Measurements from ENCODE around the gene TMEM14A. TPM values are rescaled to one million over a fixed set of nuclear protein-coding genes. Genes with fewer than 3 reads are reported as not detected.

The TMEM14A gene
- total and polyA plus RNA-seq, 9 of the 15 experiments (the other 6 are each of a cell fraction or from before 2014, with no cell fraction given): 3.5 to 43.3 (median 8.5) TPM

GRCh38 chr6:52670502-52671409 is at the start of gene TMEM14A (continued):
- TF ChIP-seq ZFP1 (CRISPR knock-in tag; IDR thresholded peaks at IDR 0.05): no peak
- TF ChIP-seq BHLHE40 (IDR thresholded peaks at IDR 0.05; ENCODE audit: low read length): 0 out of 2 replicates have a peak, but pooled peaks have one; percentile 12
- TF ChIP-seq MYC (IDR thresholded peaks at IDR 0.05; ENCODE audit: low read depth, low read length): peak; percentile 30; the same call in 1 of the 2 replicates
- no peak for TF ChIP-seq MYC (CRISPR knock-in tag; IDR thresholded peaks at IDR 0.05; ENCODE audit: borderline replicate concordance, low read depth)
- peak; percentile 74 for TF ChIP-seq ZKSCAN1 (IDR thresholded peaks at IDR 0.05; ENCODE audit: low read depth, low read length)
- TF ChIP-seq PHF20 (IDR thresholded peaks at IDR 0.05; ENCODE audit: partially characterized antibody): peak; percentile 68
- TF ChIP-seq POLR2A (conservative IDR thresholded peaks at IDR 0.05): peak; percentile 74
- TF ChIP-seq NFE2 (IDR thresholded peaks at IDR 0.05; ENCODE audit: low read depth): no peak
- TF ChIP-seq STAT5A (IDR thresholded peaks at IDR 0.05; ENCODE audit: borderline replicate concordance, low read length): no peak
- TF ChIP-seq CBX3 (IDR thresholded peaks at IDR 0.05; ENCODE audit: borderline replicate concordance in 1 of 2, low read length in 2 of 2): no peak; a peak in 1 of 3 replicates
- TF ChIP-seq SMARCB1 (IDR thresholded peaks at IDR 0.05; ENCODE audit: insufficient read length, low read depth): no peak
- TF ChIP-seq RAD21 (CRISPR knock-in tag; conservative IDR thresholded peaks at IDR 0.05 in 1 of 2, IDR thresholded peaks at IDR 0.05 in 1 of 2): no peak
- peak; percentile 95 for TF ChIP-seq ZBTB2 (IDR thresholded peaks at IDR 0.05)
- no peak for TF ChIP-seq E2F5 (CRISPR knock-in tag; IDR thresholded peaks at IDR 0.05)
- TF ChIP-seq ZNF324 (CRISPR knock-in tag; IDR thresholded peaks at IDR 0.05): no peak
- TF ChIP-seq ZFX (CRISPR knock-in tag; IDR thresholded peaks at IDR 0.05): peak; percentile 84
- TF ChIP-seq, protein P1, sequence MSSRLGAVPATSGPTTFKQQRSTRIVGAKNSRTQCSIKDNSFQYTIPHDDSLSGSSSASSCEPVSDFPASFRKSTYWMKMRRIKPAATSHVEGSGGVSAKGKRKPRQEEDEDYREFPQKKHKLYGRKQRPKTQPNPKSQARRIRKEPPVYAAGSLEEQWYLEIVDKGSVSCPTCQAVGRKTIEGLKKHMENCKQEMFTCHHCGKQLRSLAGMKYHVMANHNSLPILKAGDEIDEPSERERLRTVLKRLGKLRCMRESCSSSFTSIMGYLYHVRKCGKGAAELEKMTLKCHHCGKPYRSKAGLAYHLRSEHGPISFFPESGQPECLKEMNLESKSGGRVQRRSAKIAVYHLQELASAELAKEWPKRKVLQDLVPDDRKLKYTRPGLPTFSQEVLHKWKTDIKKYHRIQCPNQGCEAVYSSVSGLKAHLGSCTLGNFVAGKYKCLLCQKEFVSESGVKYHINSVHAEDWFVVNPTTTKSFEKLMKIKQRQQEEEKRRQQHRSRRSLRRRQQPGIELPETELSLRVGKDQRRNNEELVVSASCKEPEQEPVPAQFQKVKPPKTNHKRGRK (tag; IDR thresholded peaks at IDR 0.05): 0 out of 2 replicates have a peak, but pooled peaks have one; percentile 20
- TF ChIP-seq, protein P2, sequence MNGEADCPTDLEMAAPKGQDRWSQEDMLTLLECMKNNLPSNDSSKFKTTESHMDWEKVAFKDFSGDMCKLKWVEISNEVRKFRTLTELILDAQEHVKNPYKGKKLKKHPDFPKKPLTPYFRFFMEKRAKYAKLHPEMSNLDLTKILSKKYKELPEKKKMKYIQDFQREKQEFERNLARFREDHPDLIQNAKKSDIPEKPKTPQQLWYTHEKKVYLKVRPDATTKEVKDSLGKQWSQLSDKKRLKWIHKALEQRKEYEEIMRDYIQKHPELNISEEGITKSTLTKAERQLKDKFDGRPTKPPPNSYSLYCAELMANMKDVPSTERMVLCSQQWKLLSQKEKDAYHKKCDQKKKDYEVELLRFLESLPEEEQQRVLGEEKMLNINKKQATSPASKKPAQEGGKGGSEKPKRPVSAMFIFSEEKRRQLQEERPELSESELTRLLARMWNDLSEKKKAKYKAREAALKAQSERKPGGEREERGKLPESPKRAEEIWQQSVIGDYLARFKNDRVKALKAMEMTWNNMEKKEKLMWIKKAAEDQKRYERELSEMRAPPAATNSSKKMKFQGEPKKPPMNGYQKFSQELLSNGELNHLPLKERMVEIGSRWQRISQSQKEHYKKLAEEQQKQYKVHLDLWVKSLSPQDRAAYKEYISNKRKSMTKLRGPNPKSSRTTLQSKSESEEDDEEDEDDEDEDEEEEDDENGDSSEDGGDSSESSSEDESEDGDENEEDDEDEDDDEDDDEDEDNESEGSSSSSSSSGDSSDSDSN (IDR thresholded peaks at IDR 0.05; ENCODE audit: borderline replicate concordance in 1 of 2, low read depth in 2 of 2, low read length in 2 of 2): no peak
- no peak for TF ChIP-seq ZNF133 (CRISPR knock-in tag; IDR thresholded peaks at IDR 0.05)

Measured in K562 (cell line).